HEK293 (cell line): ENCODE results near the gene NHLH1.

Source experiments
- IKZF3 ChIP-seq: fragments of 450-650 bp; IDR thresholded peaks from 2 replicates; pipeline ENCODE4 v1.5.0; 2018; ENCODE audit warnings: missing biosample characterization, mild to moderate bottlenecking, missing genetic modification characterization, moderate library complexity
- INSM2 ChIP-seq: fragments of 450-650 bp; formaldehyde crosslinking; IDR thresholded peaks from 2 replicates; pipeline ENCODE4 v1.5.1; 2016; ENCODE audit warnings: missing biosample characterization, missing genetic modification characterization
- KLF1 ChIP-seq: fragments of 450-650 bp; formaldehyde crosslinking; IDR thresholded peaks from 2 replicates; pipeline ENCODE4 v1.5.1; 2016; ENCODE audit warnings: missing biosample characterization, missing genetic modification characterization
- ZBTB20 ChIP-seq: fragments of 450-650 bp; formaldehyde crosslinking; IDR thresholded peaks from 2 replicates; pipeline ENCODE4 v1.5.1; 2016; ENCODE audit warnings: missing biosample characterization, missing genetic modification characterization
- ZFHX2 ChIP-seq: fragments of 450-650 bp; formaldehyde crosslinking; conservative IDR thresholded peaks from 2 replicates; pipeline ENCODE4 v1.5.1; 2016; ENCODE audit warnings: missing biosample characterization, missing genetic modification characterization
- ZNF138 ChIP-seq: fragments of 450-650 bp; formaldehyde crosslinking; IDR thresholded peaks from 2 replicates; pipeline ENCODE4 v1.5.1; 2016; ENCODE audit warnings: missing biosample characterization, missing genetic modification characterization, borderline replicate concordance
- ZNF211 ChIP-seq: fragments of 450-650 bp; formaldehyde crosslinking; IDR thresholded peaks from 2 replicates; pipeline ENCODE4 v1.5.1; 2016; ENCODE audit warnings: low read depth, missing biosample characterization, missing genetic modification characterization
- ZNF311 ChIP-seq: fragments of 450-650 bp; formaldehyde crosslinking; IDR thresholded peaks from 2 replicates; pipeline ENCODE4 v1.5.1; 2017; ENCODE audit warnings: missing biosample characterization, missing genetic modification characterization, borderline replicate concordance
- ZNF324 ChIP-seq: fragments of 450-650 bp; formaldehyde crosslinking; IDR thresholded peaks from 2 replicates; pipeline ENCODE4 v1.5.1; 2016; ENCODE audit warnings: missing biosample characterization, missing genetic modification characterization
- ZNF391 ChIP-seq: fragments of 450-650 bp; formaldehyde crosslinking; IDR thresholded peaks from 2 replicates; pipeline ENCODE4 v1.5.1; 2016; ENCODE audit warnings: low read depth, missing biosample characterization, missing genetic modification characterization, borderline replicate concordance
- ZNF394 ChIP-seq: fragments of 450-650 bp; formaldehyde crosslinking; IDR thresholded peaks from 2 replicates; pipeline ENCODE4 v1.5.1; 2016; ENCODE audit warnings: missing biosample characterization, missing genetic modification characterization, mild to moderate bottlenecking, moderate library complexity, borderline replicate concordance
- ZNF404 ChIP-seq: fragments of 450-650 bp; formaldehyde crosslinking; IDR thresholded peaks from 2 replicates; pipeline ENCODE4 v1.5.1; 2017; ENCODE audit warnings: missing biosample characterization, missing genetic modification characterization
- ZNF704 ChIP-seq: fragments of 450-650 bp; formaldehyde crosslinking; IDR thresholded peaks from 2 replicates; pipeline ENCODE4 v1.5.1; 2016; ENCODE audit warnings: missing biosample characterization, missing genetic modification characterization
- ZNF747 ChIP-seq: fragments of 450-650 bp; formaldehyde crosslinking; IDR thresholded peaks from 2 replicates; pipeline ENCODE4 v1.5.1; 2016; ENCODE audit warnings: missing biosample characterization, missing genetic modification characterization
- TF ChIP-seq, protein P1 (sequence below): fragments of 450-650 bp; IDR thresholded peaks from 2 replicates; pipeline ENCODE4 v1.5.1; 2018; ENCODE audit warnings: missing biosample characterization, missing genetic modification characterization
- TF ChIP-seq, protein P2 (sequence below): fragments of 450-650 bp; formaldehyde crosslinking; IDR thresholded peaks from 2 replicates; pipeline ENCODE4 v1.5.1; 2017; ENCODE audit warnings: missing biosample characterization, missing genetic modification characterization
- TF ChIP-seq, protein P3 (sequence below): fragments of 450-650 bp; formaldehyde crosslinking; IDR thresholded peaks from 2 replicates; pipeline ENCODE4 v1.5.1; 2016; ENCODE audit warnings: missing biosample characterization, missing genetic modification characterization
- TF ChIP-seq, protein P4 (sequence below): fragments of 450-650 bp; formaldehyde crosslinking; IDR thresholded peaks from 2 replicates; pipeline ENCODE4 v1.5.1; 2016; ENCODE audit warnings: missing biosample characterization, missing genetic modification characterization
- TF ChIP-seq, protein P5 (sequence below): fragments of 450-650 bp; formaldehyde crosslinking; IDR thresholded peaks from 2 replicates; pipeline ENCODE4 v1.5.1; 2016; ENCODE audit warnings: missing biosample characterization, missing genetic modification characterization
- TF ChIP-seq, protein P6 (sequence below): fragments of 450-650 bp; formaldehyde crosslinking; IDR thresholded peaks from 2 replicates; pipeline ENCODE4 v1.5.1; 2016; ENCODE audit warnings: missing biosample characterization, missing genetic modification characterization

The NHLH1 gene

DNA sequence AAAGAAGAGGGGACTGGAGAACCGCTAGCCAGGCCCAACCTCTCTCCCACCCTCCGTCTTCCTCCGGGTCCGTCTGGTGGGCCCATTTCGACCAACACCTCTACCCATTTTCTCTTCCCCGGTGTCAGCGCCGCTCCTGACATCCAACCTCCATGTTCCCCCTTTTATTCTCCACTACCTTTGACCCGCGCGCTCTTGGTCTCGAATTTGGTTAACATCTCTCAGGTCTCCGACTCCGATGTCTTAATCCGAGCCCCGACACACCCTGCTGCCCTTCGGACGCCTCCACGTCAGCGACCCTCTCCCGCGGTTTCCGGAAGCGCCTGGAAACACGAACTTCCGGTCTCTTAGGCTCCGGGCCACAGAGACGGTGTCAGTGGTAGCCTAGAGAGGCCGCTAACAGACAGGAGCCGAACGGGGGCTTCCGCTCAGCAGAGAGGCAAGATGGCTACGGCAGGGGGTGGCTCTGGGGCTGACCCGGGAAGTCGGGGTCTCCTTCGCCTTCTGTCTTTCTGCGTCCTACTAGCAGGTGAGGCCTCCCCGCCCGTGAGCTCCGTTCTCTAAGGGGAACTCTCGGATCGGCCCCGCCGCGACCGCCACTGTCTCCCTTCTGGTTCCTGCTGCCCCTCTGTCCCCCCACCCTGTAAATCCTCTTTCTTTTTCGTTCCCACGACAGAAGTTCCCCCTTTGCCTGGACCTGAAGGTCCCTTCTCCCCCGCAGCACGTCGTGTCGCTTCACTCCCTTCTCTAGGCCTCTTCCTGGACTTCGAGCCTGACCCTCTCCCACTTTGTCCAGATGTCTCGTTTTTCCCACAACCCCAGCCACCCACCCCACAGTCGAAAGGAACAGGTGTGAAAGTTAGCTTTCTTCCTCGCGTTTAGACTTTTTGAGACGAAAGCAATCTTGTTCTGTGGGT is 23.7 kb upstream of the NHLH1 start, which contains the start of the genes COPA and NCSTN (continued):
- TF ChIP-seq IKZF3 (tag by site-specific recombination) = 0 out of 2 replicates have a peak, but pooled peaks have one; percentile 20
- peak; percentile 49; the same call in 1 of the 2 replicates for TF ChIP-seq ZNF394 (tag by site-specific recombination)
- no peak for TF ChIP-seq ZNF747 (tag by site-specific recombination)
- TF ChIP-seq ZNF138 (tag by site-specific recombination) = no peak
- TF ChIP-seq INSM2 (tag by site-specific recombination) = 0 out of 2 replicates have a peak, but pooled peaks have one; percentile 41
- TF ChIP-seq, protein P1, sequence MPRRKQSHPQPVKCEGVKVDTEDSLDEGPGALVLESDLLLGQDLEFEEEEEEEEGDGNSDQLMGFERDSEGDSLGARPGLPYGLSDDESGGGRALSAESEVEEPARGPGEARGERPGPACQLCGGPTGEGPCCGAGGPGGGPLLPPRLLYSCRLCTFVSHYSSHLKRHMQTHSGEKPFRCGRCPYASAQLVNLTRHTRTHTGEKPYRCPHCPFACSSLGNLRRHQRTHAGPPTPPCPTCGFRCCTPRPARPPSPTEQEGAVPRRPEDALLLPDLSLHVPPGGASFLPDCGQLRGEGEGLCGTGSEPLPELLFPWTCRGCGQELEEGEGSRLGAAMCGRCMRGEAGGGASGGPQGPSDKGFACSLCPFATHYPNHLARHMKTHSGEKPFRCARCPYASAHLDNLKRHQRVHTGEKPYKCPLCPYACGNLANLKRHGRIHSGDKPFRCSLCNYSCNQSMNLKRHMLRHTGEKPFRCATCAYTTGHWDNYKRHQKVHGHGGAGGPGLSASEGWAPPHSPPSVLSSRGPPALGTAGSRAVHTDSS (tag by site-specific recombination) = no peak
- no peak for TF ChIP-seq ZNF211 (tag by site-specific recombination)
- peak; percentile 30 for TF ChIP-seq ZFHX2 (tag by site-specific recombination)
- peak; percentile 63; the same call in 1 of the 2 replicates for TF ChIP-seq ZBTB20 (tag by site-specific recombination)
- no peak for TF ChIP-seq ZNF704 (tag by site-specific recombination)
- TF ChIP-seq, protein P2, sequence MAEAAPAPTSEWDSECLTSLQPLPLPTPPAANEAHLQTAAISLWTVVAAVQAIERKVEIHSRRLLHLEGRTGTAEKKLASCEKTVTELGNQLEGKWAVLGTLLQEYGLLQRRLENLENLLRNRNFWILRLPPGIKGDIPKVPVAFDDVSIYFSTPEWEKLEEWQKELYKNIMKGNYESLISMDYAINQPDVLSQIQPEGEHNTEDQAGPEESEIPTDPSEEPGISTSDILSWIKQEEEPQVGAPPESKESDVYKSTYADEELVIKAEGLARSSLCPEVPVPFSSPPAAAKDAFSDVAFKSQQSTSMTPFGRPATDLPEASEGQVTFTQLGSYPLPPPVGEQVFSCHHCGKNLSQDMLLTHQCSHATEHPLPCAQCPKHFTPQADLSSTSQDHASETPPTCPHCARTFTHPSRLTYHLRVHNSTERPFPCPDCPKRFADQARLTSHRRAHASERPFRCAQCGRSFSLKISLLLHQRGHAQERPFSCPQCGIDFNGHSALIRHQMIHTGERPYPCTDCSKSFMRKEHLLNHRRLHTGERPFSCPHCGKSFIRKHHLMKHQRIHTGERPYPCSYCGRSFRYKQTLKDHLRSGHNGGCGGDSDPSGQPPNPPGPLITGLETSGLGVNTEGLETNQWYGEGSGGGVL (tag by site-specific recombination) = peak; percentile 32; the same call in 1 of the 2 replicates
- no peak; the same call in 1 of the 2 replicates for TF ChIP-seq ZNF391 (tag by site-specific recombination)
- TF ChIP-seq, protein P3, sequence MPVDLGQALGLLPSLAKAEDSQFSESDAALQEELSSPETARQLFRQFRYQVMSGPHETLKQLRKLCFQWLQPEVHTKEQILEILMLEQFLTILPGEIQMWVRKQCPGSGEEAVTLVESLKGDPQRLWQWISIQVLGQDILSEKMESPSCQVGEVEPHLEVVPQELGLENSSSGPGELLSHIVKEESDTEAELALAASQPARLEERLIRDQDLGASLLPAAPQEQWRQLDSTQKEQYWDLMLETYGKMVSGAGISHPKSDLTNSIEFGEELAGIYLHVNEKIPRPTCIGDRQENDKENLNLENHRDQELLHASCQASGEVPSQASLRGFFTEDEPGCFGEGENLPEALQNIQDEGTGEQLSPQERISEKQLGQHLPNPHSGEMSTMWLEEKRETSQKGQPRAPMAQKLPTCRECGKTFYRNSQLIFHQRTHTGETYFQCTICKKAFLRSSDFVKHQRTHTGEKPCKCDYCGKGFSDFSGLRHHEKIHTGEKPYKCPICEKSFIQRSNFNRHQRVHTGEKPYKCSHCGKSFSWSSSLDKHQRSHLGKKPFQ (tag by site-specific recombination) = no peak
- TF ChIP-seq, protein P4, sequence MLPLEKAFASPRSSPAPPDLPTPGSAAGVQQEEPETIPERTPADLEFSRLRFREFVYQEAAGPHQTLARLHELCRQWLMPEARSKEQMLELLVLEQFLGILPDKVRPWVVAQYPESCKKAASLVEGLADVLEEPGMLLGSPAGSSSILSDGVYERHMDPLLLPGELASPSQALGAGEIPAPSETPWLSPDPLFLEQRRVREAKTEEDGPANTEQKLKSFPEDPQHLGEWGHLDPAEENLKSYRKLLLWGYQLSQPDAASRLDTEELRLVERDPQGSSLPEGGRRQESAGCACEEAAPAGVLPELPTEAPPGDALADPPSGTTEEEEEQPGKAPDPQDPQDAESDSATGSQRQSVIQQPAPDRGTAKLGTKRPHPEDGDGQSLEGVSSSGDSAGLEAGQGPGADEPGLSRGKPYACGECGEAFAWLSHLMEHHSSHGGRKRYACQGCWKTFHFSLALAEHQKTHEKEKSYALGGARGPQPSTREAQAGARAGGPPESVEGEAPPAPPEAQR = no peak
- TF ChIP-seq, protein P5, sequence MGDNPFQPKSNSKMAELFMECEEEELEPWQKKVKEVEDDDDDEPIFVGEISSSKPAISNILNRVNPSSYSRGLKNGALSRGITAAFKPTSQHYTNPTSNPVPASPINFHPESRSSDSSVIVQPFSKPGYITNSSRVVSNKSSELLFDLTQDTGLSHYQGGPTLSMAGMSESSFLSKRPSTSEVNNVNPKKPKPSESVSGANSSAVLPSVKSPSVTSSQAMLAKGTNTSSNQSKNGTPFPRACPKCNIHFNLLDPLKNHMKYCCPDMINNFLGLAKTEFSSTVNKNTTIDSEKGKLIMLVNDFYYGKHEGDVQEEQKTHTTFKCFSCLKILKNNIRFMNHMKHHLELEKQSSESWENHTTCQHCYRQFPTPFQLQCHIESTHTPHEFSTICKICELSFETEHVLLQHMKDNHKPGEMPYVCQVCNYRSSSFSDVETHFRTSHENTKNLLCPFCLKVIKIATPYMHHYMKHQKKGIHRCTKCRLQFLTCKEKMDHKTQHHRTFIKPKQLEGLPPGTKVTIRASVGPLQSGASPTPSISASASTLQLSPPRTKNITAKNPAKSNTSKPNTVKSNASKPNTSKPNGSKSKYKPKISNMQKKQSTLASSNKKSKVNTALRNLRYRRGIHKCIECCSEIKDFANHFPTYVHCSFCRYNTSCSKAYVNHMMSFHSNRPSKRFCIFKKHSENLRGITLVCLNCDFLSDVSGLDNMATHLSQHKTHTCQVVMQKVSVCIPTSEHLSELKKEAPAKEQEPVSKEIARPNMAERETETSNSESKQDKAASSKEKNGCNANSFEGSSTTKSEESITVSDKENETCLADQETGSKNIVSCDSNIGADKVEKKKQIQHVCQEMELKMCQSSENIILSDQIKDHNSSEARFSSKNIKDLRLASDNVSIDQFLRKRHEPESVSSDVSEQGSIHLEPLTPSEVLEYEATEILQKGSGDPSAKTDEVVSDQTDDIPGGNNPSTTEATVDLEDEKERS (tag by site-specific recombination) = no peak
- no peak for TF ChIP-seq ZNF404 (tag by site-specific recombination)
- TF ChIP-seq ZNF311 (tag by site-specific recombination) = no peak
- TF ChIP-seq, protein P6, sequence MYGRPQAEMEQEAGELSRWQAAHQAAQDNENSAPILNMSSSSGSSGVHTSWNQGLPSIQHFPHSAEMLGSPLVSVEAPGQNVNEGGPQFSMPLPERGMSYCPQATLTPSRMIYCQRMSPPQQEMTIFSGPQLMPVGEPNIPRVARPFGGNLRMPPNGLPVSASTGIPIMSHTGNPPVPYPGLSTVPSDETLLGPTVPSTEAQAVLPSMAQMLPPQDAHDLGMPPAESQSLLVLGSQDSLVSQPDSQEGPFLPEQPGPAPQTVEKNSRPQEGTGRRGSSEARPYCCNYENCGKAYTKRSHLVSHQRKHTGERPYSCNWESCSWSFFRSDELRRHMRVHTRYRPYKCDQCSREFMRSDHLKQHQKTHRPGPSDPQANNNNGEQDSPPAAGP (tag by site-specific recombination) = peak; percentile 29; the same call in 1 of the 2 replicates
- TF ChIP-seq KLF1 (tag by site-specific recombination) = peak; percentile 46; the same call in 1 of the 2 replicates
- TF ChIP-seq ZNF324 = peak; percentile 81
